Bone marrow (tissue), 2 donors: ENCODE measurements around the gene ATP10B.
"Not testable (repeated sequence)": the region's sequence is repeated elsewhere in the genome, so short reads cannot be mapped to it uniquely, and the experiment has no call there.

ENCODE experiments used
- DNase-seq, 2 donors: peaks; one replicate each; lab custom pipeline; 2025; lab: John Stamatoyannopoulos, UW

ATP10B gene, protein sequence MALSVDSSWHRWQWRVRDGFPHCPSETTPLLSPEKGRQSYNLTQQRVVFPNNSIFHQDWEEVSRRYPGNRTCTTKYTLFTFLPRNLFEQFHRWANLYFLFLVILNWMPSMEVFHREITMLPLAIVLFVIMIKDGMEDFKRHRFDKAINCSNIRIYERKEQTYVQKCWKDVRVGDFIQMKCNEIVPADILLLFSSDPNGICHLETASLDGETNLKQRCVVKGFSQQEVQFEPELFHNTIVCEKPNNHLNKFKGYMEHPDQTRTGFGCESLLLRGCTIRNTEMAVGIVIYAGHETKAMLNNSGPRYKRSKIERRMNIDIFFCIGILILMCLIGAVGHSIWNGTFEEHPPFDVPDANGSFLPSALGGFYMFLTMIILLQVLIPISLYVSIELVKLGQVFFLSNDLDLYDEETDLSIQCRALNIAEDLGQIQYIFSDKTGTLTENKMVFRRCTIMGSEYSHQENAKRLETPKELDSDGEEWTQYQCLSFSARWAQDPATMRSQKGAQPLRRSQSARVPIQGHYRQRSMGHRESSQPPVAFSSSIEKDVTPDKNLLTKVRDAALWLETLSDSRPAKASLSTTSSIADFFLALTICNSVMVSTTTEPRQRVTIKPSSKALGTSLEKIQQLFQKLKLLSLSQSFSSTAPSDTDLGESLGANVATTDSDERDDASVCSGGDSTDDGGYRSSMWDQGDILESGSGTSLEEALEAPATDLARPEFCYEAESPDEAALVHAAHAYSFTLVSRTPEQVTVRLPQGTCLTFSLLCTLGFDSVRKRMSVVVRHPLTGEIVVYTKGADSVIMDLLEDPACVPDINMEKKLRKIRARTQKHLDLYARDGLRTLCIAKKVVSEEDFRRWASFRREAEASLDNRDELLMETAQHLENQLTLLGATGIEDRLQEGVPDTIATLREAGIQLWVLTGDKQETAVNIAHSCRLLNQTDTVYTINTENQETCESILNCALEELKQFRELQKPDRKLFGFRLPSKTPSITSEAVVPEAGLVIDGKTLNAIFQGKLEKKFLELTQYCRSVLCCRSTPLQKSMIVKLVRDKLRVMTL (N-terminal part only)

DNA sequence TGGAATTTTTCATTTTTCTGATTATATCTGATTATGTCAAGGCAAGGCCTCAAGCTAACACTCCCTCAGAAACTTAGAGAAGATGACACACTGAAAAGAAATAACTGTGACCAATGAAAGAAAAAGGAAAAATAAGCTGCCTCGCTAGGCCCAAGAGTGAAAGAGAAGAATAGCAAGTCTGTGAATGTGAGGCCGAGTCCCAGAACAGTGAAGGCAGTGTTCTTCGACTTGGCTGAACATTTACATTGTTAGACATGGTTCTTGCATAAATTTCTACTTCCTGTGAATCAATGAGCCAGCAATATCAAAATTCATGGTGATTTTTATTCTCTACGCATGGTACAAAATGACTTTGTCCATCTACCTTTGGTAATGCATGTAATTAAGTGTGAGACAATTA lies at the start of gene ATP10B:
TSS of gene ATP10B (minus strand) at position 163 of the 400 bp plus-strand sequence. CDS start 164,137 bp downstream, outside the sequence.
- no peak for DNase-seq

DNA sequence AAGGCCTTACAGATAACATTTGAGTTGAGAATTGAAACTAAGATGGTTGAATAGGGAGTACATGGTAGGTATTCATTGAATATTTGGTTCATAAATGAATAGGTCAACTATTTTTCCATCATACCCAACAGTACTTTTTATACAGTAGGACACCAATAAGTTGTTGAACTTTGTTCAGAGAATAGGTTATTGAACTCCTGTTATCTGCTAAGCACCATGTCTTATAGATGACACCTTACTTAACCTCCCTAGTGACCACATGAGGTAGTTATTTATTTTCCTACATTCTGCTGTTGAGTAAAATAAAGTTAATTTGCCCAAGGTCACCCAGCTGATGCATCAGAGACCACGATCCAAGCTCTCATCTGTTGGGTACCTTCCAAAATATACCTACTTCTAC lies 49.6 kb upstream of the ATP10B start:
- no peak for DNase-seq

DNA sequence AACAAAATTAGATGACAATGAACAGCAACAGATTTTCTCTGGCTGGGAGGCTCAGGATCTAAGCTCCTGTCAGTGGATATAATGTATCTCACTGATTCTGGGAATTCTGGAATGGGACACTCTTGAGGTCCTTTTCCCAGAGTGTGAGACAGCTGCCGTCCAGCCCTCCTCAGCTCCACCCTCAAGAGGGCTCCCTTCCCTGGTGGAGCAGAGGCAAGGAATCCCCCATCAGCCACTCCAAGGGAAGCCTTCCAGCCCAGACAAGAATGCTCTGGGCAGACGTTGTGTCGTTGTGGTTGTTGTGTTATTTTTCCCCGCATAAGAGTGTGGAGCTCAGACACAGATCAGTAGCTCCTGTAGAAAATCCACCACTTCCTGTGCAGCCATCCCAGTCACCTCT lies 47.7 kb upstream of the ATP10B start:
- no peak for DNase-seq

DNA sequence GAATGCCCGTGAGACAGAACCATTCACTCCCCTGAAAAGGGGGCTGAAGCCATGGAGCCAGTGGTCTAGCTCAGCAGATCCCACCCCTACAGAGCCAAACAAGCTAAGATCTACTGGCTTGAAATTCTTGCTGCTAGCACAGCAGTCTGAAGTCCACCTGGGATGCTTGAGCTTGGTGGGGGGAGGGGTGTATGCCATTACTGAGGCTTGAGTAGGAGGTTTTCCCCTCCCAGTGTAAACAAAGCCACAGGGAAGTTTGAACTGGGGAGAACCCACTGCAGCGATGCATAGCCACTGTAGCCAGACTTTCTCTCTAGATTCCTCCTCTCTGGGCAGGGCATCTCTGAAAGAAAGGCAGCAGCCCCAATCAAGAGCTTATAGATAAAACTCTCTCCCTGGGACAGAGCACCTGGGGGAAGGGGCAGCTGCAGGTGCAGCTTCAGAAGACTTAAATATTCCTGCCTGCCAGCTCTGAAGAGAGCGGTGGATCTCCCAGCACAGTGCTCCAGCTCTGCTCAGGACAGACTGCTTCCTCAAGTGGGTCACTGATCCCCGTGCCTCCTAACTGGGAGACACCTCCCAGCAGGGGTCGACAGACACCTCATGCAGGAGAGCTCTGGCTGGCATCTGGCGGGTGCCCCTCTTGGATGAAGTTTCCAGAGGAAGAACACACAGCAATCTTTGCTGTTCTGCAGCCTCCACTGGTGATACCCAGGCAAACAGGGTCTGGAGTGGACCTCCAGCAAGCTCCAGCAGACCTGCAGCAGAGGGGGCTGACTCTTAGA lies 41.4 kb upstream of the ATP10B start:
- not testable (repeated sequence) for DNase-seq

DNA sequence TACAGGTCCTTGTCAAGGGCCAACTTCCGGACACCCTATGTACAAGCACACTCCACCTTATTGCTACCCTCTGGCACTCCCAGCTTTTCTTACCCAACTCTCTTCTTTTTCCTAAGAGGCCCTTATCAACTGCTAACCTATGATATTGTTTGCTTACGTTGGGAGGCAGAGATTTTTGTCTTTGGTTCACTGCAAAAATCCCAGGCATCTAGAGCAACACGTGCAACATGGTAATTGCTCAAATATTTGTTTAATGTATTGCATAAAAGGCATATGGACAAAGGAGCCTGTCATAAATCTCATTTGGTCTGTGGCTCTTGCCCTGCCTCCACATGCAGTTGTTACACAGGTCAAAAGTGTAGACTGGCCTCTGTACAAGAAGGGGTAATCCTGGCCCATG lies 35.8 kb upstream of the ATP10B start:
- DNase-seq: no peak

DNA sequence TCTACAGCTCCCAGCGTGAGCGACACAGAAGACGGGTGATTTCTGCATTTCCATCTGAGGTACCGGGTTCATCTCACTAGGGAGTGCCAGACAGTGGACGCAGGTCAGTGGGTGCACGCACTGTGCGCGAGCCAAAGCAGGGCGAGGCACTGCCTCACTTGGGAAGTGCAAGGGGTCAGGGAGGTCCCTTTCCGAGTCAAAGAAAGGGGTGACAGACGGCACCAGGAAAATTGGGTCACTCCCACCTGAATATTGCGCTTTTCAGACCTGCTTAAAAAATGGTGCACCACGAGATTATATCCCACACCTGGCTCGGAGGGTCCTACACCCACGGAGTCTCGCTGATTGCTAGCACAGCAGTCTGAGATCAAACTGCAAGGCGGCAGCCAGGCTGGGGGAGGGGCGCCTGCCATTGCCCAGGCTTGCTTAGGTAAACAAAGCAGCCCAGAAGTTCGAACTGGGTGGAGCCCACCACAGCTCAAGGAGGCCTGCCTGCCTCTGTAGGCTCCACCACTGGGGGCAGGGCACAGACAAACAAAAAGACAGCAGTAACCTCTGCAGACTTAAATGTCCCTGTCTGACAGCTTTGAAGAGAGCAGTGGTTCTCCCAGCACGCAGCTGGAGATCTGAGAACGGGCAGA lies 21.7 kb upstream of the ATP10B start:
- DNase-seq: not testable (repeated sequence)

DNA sequence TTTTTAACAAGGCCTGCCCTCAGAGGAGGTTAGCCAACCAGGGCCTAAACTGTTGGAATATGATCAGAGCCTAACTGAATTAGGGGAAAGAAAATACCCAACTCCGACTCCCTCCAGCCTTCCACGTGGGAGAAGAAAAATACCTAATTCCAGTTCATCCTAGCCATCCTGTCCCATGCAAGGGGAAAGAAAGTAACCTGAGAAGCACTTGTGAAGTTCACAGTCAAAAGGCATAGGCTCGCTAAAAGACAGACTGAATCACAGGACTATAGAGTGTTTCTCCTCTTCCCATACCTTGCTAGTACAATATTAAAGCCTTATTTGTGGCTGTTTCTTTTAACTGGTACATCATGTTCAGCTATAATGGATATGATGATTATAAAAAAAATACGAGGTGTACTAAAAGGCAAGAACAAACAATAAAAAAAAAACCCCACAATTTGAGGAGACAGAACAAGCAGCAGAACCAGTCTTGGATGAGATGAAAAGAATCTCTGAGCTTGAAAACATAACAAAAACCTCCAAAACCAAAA lies 18.0 kb upstream of the ATP10B start:
- DNase-seq: no peak

DNA sequence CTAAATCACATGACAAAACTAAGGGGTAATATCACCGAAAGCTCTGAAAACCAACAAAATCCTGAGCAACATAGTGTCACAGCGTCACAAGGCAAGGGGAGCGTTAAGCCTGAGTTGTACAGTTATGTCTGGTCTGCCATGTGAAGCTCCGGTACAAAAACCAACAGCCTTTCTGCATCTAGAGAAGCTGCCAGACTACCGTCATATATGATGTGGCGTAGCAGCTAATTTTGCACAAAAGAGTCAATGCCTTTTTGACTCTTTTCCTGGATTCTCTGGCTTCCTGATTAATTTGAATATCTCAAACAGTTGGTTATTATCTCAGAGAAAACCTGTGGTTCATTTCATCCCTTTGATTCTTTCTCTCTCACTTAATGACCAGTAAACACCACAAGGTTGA lies 16.0 kb upstream of the ATP10B start:
- no peak for DNase-seq

DNA sequence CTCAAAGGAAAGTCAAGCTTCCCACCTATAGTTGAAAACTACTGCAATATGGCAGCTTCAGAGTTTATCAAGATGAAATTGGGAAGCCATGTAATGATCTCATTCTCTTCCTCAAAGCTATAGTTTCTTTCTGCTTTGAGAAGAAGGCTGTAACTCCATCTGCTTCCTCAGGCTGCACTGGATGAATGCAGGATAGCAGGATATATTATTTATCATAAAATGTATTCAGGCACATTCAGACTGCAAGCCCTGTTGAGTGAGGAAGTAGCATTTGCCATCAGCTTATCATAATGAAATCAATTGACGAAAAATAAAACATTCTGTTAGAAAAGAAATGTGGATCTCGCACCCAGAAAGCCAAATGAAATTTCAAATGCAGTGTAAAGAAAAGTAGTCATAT lies 560 bp downstream of the ATP10B start:
- no peak for DNase-seq

DNA sequence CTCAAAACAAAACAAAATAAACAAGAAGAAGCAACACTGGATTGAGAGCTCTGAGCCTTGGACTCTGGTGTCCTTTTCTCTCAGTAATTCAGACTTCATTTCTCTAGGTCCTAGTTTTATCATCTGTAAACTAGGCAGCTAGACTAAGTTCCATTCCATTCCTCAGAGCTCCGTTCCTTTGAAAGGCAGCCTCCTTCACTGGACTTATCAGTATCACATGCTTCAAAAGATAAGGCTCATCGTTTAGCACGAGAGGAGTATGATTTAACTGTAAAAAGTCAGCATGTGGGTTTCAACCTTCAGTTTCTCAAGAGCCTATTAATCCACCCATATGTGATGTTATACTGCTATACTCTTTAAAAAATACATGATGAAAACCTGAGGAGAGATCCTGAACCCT lies 1.6 kb downstream of the ATP10B start:
- DNase-seq: no peak

DNA sequence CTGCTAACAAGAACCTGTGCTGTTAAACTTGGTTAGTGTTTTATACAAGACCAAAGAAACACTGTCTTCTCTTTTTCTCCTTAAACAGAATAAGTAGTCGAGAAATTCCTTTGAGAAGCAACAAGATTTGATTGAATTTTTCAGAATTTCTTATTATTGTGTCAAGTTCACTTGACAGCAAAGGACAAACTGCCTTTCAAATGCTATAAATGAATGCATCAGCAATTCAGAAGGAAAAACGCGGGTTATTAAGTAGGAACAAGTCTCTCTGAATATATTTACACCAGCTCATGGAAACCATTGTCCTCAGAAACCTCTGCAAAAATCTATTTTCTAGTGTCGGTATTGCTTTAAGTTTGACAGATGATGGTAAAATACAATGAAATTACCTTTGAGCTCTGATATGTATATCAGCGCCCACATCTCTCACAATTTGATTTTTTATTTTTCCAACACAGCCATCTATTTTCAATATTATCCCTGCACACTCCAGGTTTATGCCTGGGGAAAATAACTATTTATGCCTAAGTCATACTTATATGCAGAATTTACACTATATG lies 4.4 kb downstream of the ATP10B start:
- no peak for DNase-seq

DNA sequence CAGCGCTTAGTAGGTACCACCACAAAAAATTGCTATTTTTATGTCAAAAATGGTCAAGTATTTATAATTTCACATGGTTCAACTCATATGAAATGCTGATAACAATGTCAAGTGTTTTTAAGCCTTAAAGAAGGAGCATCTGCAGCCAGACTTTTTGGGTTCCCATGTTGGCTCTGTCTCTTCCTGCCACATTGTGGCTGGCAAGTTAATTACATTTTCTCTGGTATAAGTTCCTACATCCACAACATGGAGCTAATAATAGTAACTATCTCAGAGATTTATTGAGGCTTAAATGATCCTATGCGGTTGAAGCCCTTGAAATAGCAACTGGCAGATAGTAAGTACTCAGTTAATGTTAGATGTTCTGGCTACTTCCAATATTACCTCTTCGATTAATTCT lies 5.4 kb downstream of the ATP10B start:
- no peak for DNase-seq

DNA sequence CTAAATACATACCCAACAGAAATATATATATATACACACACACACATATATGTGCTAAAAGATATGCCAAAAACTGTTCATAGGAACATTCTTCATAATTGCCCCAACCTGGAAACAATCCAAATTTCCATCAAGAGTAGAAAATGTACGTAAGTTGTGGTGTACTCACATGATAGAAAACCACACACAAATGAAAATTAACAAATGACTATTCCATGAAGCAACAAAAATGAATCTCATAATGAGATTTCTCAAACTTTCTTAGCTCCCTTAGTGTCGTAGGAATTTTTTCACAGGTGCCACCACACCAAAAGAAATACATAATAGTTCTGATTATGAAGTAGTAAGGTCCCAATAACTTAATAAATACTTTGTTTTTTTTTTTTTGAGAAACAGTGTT lies 7.8 kb downstream of the ATP10B start:
- no peak for DNase-seq

DNA sequence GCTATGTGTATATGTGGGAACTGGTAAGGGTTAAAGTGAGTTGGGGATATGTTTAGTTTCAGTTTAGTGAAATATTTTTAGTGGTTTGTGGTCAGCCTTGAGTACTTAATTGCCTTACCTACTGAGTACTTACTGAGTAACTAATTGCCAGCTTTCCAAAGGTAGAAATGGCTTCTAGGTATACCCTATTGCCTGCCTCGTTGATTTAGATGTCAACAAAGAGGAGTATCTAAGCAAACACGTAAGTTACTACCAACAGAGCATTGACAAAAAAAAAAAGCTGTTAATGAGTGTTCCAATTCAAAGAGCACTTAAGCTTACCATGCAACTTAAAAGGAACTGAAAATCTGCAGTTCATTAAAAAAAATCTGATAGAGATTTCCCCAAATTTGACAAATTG lies 8.8 kb downstream of the ATP10B start:
- no peak for DNase-seq

DNA sequence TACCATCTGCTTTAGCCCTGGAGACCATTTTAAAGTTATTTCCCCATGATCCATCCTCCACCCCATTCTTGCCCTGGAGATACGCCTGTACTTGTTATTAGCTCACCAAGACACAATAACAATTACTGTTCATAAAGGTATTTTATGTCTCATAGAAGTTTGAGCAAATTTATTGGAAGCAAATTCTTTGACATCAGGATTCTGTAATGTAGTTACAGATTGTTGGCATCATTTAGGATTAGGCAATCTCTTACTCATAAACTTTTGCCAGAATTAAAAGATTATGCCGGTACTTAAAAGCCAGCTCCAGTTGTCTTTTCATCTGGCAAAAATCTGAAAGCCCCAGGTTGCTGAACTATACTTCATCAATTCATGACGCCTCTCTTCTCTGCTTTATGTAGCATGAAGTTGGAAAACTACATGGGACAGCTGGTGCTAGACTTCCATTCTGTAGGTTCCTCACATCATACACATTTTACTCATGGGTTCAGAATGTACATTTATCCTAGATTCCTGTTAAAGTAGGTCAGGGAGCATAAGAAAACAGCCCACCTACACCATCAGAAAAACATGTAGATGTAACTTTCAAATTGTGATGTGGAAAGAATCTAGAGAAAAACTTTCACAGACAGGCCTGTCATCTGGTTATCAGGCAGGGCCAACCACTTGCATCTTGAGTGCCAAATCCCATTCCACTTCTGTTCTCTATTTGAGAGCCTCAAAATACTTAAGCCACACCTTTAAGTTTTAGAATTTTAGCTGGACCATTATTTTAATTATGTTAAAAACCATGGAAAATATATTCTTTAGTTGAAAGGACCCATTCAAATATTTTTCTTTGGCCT lies 14.0 kb downstream of the ATP10B start:
- DNase-seq: no peak

DNA sequence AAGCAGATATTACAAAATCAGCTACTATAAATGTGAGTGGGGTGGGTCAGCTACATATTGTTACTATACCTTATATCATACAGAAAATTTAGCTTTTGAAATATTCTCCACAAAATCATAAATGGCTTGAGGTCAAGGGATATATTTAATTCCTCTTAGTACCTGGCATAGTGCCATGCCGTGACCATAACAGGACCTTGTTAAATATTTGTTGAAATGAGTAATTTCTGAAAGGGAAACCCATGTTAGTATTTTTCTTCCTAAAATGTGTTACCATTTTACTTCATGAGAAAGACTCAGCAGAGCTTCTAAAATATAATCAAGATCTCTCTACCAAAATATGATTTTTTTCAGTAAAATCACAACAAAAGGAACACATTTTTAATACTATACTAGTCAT lies 14.8 kb downstream of the ATP10B start:
- no peak for DNase-seq

DNA sequence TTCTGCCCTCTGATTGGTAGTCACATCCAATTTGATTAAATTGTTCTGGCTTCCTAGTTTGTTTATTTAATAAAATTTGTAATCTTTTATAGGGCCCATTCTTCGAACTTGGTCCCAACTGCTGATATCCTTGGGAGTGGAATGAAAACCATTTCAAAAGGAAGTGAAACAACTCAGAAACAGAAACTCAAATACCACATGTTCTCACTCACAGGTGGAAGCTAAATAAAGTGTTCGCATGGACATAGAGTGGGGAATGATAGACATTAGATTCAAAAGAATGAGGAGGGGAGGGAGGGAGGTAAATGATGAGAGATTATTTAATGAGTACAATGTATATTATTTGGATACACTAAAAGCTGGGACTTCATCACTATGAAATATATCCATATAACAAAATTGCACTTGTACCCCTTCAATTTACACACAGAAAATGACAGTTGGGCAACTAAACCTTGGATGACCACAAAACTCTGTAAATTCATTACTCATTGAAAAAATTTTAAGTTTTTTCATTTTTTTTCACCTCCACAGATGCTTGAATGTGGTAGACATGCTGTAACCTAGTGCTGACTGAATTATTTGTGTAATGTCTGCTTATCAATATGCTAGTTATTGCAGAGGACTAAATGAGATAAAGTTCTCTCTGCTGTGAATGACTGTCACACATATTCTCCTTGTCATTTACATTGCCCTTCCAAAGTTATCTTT lies 16.0 kb downstream of the ATP10B start:
- no peak for DNase-seq

DNA sequence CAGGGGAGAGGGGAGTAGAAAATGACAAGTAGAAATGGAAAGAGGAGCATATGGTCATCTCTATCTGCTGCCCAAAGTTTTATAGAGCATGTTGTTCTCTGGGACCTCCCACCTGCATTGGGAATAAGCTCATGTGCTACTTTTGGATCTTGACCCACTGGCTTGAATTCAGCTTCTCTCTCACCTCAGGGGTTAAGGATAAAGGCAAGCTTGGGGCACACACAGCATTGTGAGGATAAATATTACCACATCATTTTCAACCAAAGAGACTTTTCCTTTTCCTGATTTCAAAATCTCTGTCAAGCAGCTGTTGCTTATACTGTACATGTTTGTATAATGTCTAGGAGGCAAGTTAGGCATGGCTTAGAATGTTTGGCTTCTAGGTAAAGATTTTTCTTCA lies 16.6 kb downstream of the ATP10B start:
- no peak for DNase-seq

DNA sequence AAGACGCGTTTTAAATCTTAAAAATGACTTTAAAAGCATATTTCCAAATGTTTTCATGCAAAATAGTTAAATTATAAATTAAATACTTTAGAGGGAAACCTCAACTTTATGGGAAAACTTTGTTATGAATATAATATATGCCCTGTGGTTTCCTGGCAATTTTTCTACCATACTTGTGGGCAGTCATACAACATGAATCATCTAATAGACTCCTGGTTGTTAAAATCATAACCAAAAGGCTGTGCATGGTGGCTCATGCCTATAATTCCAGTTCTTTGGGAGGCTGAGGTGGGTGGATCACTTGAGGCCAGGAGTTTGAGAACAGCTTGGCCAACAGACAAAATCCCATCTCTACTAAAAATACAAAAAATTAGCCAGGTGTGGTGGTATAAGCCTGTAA lies 18.2 kb downstream of the ATP10B start:
- DNase-seq: no peak
